Measurements from ENCODE around the gene TBC1D17. TPM values are rescaled to one million over a fixed set of nuclear protein-coding genes. Genes with fewer than 3 reads are reported as not detected.

The TBC1D17 gene
- total RNA-seq, 2 experiments from 2014 or later, result 26.3 to 27.4 TPM

DNA sequence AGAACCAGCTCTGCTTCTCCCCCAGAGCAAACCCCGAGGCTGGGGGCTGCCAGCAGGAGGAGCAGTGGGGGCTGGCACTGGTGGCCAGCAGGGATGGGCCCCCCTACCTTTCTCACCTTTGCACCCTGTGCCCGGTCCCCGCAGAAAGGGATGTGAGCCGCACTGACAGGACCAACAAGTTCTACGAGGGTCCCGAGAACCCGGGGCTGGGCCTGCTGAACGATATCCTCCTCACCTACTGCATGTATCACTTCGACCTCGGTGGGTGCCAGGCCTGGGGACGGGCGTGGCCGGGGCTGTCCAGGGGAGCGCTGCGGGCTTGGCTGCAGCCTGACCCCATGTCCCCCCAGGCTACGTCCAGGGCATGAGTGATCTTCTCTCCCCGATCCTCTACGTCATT is 6.6 kb downstream of the TBC1D17 start:
- CTCF ChIA-PET, result no interaction called here
- POLR2A ChIA-PET, result no interaction called here

DNA sequence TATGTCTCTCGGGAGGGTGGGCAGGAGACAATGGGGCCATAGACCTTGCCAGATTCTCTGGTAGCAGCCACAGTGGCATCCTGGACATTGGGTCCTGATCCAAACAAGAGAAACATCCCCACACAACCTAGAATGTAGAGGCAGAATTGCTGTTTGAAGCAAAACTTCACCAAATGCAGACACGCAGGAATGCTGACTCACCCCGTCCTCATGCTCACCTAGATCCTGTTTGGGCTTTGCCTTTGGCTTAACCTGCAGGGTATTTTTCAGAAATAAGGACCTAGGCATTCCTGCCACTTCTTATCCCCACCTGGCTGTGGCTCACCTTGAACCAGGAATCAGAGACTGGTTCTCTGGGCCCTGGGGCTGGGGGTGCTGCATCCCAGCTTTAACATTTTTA is 7.3 kb downstream of the TBC1D17 start:
- CTCF ChIA-PET, result no interaction called here
- POLR2A ChIA-PET, result interaction anchor here (0.7 kb wide), 1 partner anchor 71 kb away, joined by 3 read pairs; no protein-coding TSS in a partner anchor

GRCh38 chr19:49887037-49887664 is 9.6 kb downstream of the TBC1D17 start:
- ChIA-PET POLR2A (interaction anchor here (0.6 to 1.0 kb wide), 2 partner anchors 26 to 34 kb away, joined by 3 read pairs; no protein-coding TSS in a partner anchor), CTCF (interaction anchor here (1.0 kb wide), 1 partner anchor 51 kb away, joined by 3 read pairs; no protein-coding TSS in a partner anchor)

- POLR2A ChIA-PET, result interaction anchor here (0.6 to 1.1 kb wide), 3 partner anchors 42 to 215 kb away, joined by 3 to 6 read pairs (median 6); no protein-coding TSS in a partner anchor
- CTCF ChIA-PET, result no interaction called here
Measured at GRCh38 chr19:49887665-49888509, 10.4 kb downstream of the TBC1D17 start.

GRCh38 chr19:49888510-49888824 is 11.0 kb downstream of the TBC1D17 start:
- ChIA-PET CTCF (no interaction called here), POLR2A (interaction anchor here (0.6 to 1.1 kb wide), 3 partner anchors 41 to 216 kb away, joined by 3 to 6 read pairs (median 6); no protein-coding TSS in a partner anchor)

GRCh38 chr19:49889038-49889686 is 11.7 kb downstream of the TBC1D17 start:
- POLR2A ChIA-PET, result interaction anchor here (1.6 kb wide), 1 partner anchor 40 kb away, joined by 4 read pairs; the partner anchor contains the start of gene NUP62
- CTCF ChIA-PET, result interaction anchor here (0.8 to 2.1 kb wide), 5 partner anchors 8 to 39 kb away, joined by 3 to 11 read pairs (median 3); partner anchors contain the start of genes AKT1S1, PTOV1 and TBC1D17

DNA sequence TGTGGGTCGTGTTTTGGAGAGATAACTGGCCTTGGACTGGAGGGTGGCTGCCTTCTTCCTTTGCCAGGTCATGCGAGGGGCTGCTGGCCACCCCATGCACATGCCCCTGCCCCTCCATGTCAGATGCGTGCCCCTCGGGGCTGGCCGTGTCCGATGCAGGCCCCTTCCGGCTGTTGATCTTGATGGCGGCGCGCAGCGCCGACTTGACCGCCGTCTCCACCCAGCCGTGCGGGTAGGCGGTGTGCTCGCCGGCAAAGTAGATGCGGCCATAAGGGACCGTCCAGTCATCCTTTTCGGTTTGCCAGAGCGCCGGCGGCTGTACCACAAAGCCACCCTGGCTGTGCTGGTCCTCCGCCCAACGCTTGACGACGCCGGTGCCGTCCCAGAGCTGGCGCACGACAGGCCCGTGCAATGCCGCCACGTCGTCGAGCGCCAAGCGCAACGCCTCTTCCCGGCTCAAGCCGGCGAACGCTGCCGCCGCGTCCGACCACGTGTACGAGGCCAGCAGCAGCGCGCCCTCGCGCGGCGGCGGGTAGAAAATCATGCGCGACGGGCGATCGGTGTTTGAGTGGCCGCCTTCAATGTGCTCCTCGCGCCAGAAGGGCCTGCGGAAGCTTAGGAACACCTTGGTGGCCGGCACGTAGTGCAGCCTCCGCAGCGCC is 12.3 kb downstream of the TBC1D17 start:
- ChIA-PET CTCF (interaction anchor here (0.7 to 2.1 kb wide), 8 partner anchors 8 to 172 kb away, joined by 3 to 11 read pairs (median 4); partner anchors contain the start of genes AKT1S1, PTOV1 and TBC1D17), POLR2A (interaction anchor here (0.6 to 1.6 kb wide), 3 partner anchors 38 to 109 kb away, joined by 3 to 4 read pairs (median 4); partner anchors contain the start of gene NUP62)

DNA sequence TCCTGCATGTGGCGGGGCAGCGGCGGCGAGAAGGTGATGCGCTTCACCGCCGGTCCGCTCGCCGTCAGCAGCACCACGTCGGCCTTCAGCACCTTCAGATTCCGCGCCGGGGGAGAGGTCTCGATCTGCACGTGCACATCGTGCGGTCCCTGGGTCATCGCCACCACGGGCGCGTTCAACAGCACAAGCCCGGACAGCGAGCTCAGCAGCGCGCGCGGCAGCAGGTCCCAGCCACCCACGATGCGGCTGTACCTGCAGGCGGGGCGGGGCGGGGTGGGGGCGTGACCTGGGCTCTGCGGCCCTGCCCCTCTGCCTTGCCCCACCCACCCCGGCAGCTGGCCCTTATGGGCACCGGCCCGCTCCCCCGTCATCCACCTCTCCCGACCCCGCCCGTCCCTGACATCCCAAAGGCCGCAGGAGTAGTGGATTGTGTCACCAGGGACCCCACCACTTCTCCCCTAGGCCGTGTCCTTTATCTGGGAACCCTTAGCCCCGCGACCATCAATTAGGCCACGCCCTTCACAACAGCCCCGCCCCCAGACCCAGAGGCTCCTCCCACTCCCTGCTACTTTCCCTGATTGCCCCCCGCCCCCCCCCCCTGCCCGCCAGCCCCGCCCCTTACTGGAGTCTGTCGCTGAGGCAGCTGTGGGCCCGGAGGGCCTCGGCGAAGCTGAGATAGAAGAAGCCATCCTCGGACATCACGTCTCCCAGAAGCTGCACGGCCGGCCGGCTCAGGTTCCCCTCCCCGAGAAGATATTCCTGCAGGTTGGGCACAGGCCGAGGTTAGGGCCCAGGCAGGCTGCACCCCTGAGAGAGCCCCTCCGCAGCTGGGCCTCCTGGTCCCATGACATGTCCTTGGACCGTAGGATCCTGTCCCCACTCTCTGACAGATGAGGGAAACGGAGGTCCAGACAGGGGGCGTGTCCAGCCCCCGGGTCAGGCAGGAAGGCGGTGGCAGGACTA is 13.1 kb downstream of the TBC1D17 start:
- ChIA-PET POLR2A (interaction anchor here (0.6 to 1.6 kb wide), 3 partner anchors 38 to 108 kb away, joined by 3 to 4 read pairs (median 4); partner anchors contain the start of gene NUP62), CTCF (interaction anchor here (0.5 to 2.1 kb wide), 9 partner anchors 9 to 173 kb away, joined by 3 to 11 read pairs (median 3); partner anchors contain the start of genes AKT1S1, PTOV1 and TBC1D17)

DNA sequence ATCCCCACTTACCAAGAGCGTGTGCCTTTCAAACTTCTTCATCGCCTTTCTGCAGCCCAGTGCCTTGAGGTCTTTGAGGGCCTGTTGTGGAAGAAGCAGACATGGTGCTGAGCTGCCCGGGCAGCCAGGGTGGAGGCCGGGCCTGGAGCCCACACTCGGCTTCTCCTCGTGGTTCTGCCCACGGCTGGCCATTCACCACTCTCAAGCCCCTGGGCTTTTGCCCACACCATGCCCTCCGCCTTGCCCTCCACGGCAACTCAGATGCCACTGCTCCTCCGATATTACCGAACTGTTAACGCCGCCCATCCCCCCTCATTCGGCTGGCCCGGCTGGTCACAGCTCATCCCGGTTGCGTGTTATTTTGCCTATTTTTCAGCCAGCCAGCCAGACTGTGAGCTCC is 13.9 kb downstream of the TBC1D17 start:
- ChIA-PET CTCF (interaction anchor here (1.8 to 2.1 kb wide), 2 partner anchors 15 to 20 kb away, joined by 6 to 11 read pairs; partner anchors contain the start of genes AKT1S1 and TBC1D17), POLR2A (interaction anchor here (1.0 kb wide), 1 partner anchor 24 kb away, joined by 3 read pairs; the partner anchor contains the start of gene PNKP)

DNA sequence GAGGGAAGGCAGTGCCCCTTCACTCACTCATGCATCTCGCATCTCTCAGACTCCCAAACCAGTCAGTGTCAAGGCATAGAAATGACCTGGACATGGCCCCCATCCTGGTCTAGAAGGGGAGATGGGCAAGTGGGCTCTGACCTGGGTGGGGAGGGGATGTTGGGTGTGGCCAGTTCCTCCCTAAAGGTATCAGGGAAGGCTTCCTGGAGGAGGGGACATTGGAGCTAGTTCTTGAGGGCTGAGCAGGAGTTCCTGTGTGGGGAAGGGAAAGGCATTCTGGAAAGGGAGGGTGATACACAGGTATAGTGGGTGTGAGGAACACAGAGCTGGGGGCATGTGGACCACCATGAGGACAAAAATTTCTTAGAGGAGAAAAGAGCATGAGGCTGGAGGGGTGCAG is 15.2 kb downstream of the TBC1D17 start:
- CTCF ChIA-PET, result no interaction called here
- POLR2A ChIA-PET, result no interaction called here

- CTCF ChIA-PET, result interaction anchor here (1.3 to 1.6 kb wide), 3 partner anchors 12 to 24 kb away, joined by 3 to 11 read pairs (median 3); no protein-coding TSS in a partner anchor
Measured at GRCh38 chr19:49894011-49894664, 16.6 kb downstream of the TBC1D17 start.

DNA sequence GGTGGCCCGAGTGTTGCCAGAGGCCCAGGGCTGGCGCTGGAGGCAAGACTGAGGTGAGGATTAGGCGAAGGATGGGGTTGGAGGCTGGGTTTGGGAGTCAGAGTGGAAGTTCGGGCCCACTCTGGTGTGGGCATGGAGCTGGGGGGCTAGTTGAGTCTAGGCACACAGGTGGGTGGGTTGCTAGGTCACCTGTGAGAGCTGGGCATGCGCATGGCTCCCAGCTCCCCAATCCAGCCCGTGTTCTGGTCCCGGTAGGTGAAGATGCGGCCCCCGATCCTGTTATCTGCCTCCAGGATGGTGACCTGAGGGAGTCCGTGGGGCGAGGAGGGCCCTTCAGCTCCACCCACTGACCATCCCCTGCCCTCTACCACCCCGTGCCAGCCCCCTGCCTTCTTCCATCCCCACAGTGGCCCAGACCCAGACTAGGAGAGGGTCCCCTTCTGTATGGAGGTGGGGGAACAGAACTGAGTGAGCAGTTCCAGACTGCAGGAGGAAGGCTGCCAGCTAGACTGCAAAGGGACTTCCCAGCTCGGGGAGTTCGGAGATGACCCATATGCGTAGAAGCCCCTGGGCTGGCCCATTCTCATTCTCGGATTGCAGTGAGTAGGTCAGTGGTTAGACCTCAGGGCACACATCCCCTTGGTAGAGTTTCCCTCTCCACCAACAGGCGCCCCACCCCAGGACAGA is 17.5 kb downstream of the TBC1D17 start:
- POLR2A ChIA-PET, result interaction anchor here (0.7 to 2.5 kb wide), 4 partner anchors 11 to 35 kb away, joined by 3 to 12 read pairs (median 4); partner anchors contain the start of genes ATF5, NUP62 and PNKP
- CTCF ChIA-PET, result interaction anchor here (1.3 to 1.6 kb wide), 3 partner anchors 11 to 23 kb away, joined by 3 to 11 read pairs (median 3); no protein-coding TSS in a partner anchor

More at GRCh38 chr19:49894011-49894664, 16.6 kb downstream of the TBC1D17 start:
- POLR2A ChIA-PET, result interaction anchor here (0.5 to 2.5 kb wide), 5 partner anchors 13 to 1630 kb away, joined by 3 to 12 read pairs (median 5); partner anchors contain the start of genes ATF5 and NUP62

DNA sequence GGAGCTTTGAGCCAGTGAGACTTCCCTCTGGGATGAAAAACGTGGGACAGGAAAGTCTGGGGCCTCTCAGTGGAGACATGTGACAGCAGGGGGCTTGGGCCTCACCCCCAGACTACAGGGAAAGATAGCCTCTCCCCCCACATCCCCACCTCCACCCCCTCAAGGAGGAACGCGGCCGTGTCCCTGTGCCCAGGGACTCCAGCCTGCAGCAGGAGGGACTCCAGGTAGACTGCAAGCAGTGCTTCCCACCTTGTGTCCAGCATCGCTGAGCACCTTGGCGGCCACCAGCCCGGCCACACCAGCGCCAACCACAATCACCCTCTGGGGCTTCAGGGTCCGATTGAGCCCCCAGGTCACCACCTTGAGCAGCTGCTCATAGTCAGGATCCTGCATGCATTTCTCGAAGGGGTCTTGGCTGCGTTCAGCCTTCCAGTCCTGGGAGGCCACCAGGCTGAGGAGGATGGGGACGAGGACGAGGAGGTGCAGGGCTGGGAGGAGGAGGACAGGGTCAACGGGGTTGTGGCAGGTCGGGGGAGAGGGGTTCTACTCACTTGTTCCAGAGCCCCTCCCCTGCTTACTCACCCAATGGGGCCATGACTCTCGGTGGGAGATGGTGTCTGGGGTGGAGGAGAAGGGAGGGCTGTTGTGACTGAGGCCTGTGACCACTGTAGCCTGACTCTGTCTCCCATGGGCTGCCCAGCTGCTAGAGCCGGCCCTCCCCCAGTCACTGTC is 18.2 kb downstream of the TBC1D17 start:
- POLR2A ChIA-PET, result interaction anchor here (1.0 to 2.5 kb wide), 3 partner anchors 28 to 34 kb away, joined by 3 to 12 read pairs (median 4); partner anchors contain the start of genes ATF5, NUP62 and PNKP
- CTCF ChIA-PET, result interaction anchor here (1.3 to 1.6 kb wide), 2 partner anchors 10 to 15 kb away, joined by 3 to 11 read pairs; no protein-coding TSS in a partner anchor

DNA sequence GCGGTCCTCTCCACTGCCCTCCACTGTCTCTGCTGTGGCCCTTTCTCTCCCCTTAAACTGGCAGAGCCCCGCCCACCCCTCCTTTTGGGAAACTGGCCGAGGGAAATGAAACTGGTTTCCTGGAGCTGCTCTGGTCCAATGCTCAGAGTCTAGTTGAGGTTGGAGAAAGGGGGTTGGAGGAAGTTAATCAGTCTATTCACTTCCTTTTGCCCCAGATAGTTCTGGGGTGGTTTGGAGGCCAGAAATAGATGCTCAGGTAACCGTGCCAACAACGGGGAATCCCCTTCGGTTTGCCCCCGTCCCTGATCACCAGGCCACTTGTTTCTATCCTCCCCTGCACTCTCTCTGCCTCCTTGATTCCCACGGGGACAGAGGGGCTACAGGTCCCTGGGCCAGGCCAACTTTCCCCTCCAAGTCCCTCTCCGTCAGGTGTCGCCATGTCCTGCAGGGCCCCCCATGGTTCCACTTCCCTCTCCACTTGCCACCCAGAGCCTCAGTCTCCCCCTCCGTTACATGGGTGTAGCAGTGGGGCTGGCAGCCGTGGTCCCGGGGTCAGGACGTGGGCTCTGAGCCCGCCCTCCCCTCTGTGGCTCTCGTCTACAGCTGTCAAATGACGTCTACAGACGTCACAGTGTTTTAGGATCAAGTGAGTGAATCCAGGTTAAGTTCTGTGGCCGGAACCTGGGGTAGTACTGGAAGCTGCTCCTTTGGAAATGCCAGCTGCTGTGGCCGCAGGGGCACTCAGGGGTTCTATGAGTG is 19.5 kb downstream of the TBC1D17 start, which contains the start of gene IL4I1:
Gene IL4I1 (minus strand): TSS at position 25 of the 759 bp plus-strand sequence. CDS start 727 bp downstream, outside the sequence.
- CTCF ChIA-PET, result interaction anchor here (0.6 to 1.3 kb wide), 3 partner anchors 15 to 166 kb away, joined by 3 to 5 read pairs (median 3); no protein-coding TSS in a partner anchor
- POLR2A ChIA-PET, result interaction anchor here (0.7 to 1.3 kb wide), 6 partner anchors 12 to 34 kb away, joined by 3 to 7 read pairs (median 4); partner anchors contain the start of genes AKT1S1, ATF5, NUP62 and TBC1D17
